B cell (primary cell): Measurements from ENCODE around the gene TTF2. TPM values are rescaled to one million over a fixed set of nuclear protein-coding genes. Genes with fewer than 3 reads are reported as not detected.

Experiments used
- ATAC-seq: fragments of 200-7000 bp; cut with Tn5 transposase; one replicate; pipeline ENCODE4 v1.10.0; 2021; ENCODE audit warnings: low read depth, mild to moderate bottlenecking, moderate number of reproducible peaks, moderate library complexity
- CTCF ChIA-PET: fragments of 350-600 bp; sonication (Branson Sonifier 250); formaldehyde crosslinking; loops from one replicate; lab custom pipeline; 2021; ENCODE audit warnings: antibody characterized with exemption, inconsistent platforms; lab: Charles Lee
- POLR2A ChIA-PET: fragments of 350-600 bp; sonication (Branson Sonifier 250); formaldehyde crosslinking; loops from one replicate; lab custom pipeline; 2021; ENCODE audit warnings: antibody characterized with exemption; lab: Charles Lee
- DNase-seq: peaks from one replicate; pipeline ENCODE4 v3.0.0; 2013
- H2AFZ ChIP-seq: 2 replicates; pipeline ENCODE4 v1.6.1; 2012; ENCODE audit warnings: mild to moderate bottlenecking, low read depth, low read length; ENCODE audit not compliant: insufficient read depth, poor library complexity, severe bottlenecking
- H3K27ac ChIP-seq, 2 donors: 1 replicate in 1 of 2; 2 replicates in 1 of 2; pipeline ENCODE4 v1.5.1; 2012 to 2013; ENCODE audit warnings: low read length in 2 of 2, mild to moderate bottlenecking in 2 of 2, moderate library complexity in 1 of 2
- H3K27me3 ChIP-seq, 4 experiments: fragments of 200-600 bp in 1 of 4; sonication (generic) in 1 of 4; replicated peaks in 1 of 4; 1 replicate in 2 of 4; 2 replicates in 2 of 4; pipeline versions ENCODE4 v1.6.1 to v1.7.0; 2013 to 2016; ENCODE audit warnings: low read length in 3 of 4, mild to moderate bottlenecking in 2 of 4, mixed read lengths in 1 of 4, moderate library complexity in 1 of 4; ENCODE audit not compliant: insufficient read depth in 4 of 4, control insufficient read depth in 3 of 4; ENCODE audit errors: control extremely low read depth in 1 of 4
- H3K36me3 ChIP-seq, 2 experiments: replicated peaks in 1 of 2; 1 replicate in 1 of 2; 2 replicates in 1 of 2; pipeline versions ENCODE4 v1.6.1 to v1.7.1; 2013; ENCODE audit warnings: low read length in 1 of 2; ENCODE audit not compliant: insufficient read depth in 2 of 2, control insufficient read depth in 1 of 2; ENCODE audit errors: control extremely low read depth in 1 of 2, extremely low read depth in 1 of 2
- H3K4me1 ChIP-seq, 2 donors: fragments of 200-600 bp in 1 of 2; sonication (generic) in 1 of 2; 1 replicate in 1 of 2; 2 replicates in 1 of 2; pipeline versions ENCODE4 v1.5.1 to v1.6.1; 2013 to 2017; ENCODE audit warnings: low read length in 2 of 2; ENCODE audit not compliant: control insufficient read depth in 2 of 2, insufficient read depth in 2 of 2
- H3K4me2 ChIP-seq: replicated peaks from 2 replicates; pipeline ENCODE3; 2012; ENCODE audit warnings: mild to moderate bottlenecking, low read depth, low read length; ENCODE audit not compliant: poor library complexity, severe bottlenecking
- H3K4me3 ChIP-seq, 5 experiments: fragments of 200-600 bp in 1 of 5; sonication (generic) in 1 of 5; 1 replicate in 3 of 5; 2 replicates in 2 of 5; pipeline versions ENCODE4 v1.5.1 to v1.7.0; 2011 to 2016; ENCODE audit warnings: low read length in 4 of 5, mild to moderate bottlenecking in 4 of 5, low read depth in 2 of 5, control low read depth in 1 of 5, moderate library complexity in 1 of 5; ENCODE audit not compliant: insufficient read depth in 1 of 5; ENCODE audit errors: control extremely low read depth in 1 of 5, extremely low read depth in 1 of 5
- H3K79me2 ChIP-seq: fragments of 200-600 bp; sonication (generic); one replicate; pipeline ENCODE4 v1.6.0; 2016; ENCODE audit warnings: low read length; ENCODE audit not compliant: control insufficient read depth, insufficient read depth
- H3K9ac ChIP-seq: fragments of 200-600 bp; sonication (generic); 2 replicates; pipeline ENCODE4 v1.6.1; 2017; ENCODE audit warnings: mild to moderate bottlenecking, low read length, moderate library complexity
- H3K9me3 ChIP-seq, 3 donors: one replicate each; pipeline versions ENCODE4 v1.6.1 to v1.7.1; 2013; ENCODE audit warnings: low read length in 2 of 3; ENCODE audit not compliant: control insufficient read depth in 2 of 3, insufficient read depth in 1 of 3; ENCODE audit errors: control extremely low read depth in 1 of 3
- H4K20me1 ChIP-seq: 2 replicates; pipeline ENCODE4 v1.6.0; 2012; ENCODE audit warnings: mild to moderate bottlenecking, low read length; ENCODE audit not compliant: insufficient read depth, control insufficient read depth, poor library complexity, severe bottlenecking
- H3K27ac Mint-ChIP-seq: one replicate; pipeline ENCODE4 v1.8.0; 2021; ENCODE audit warnings: mixed read lengths
- H3K27me3 Mint-ChIP-seq: one replicate; pipeline ENCODE4 v1.8.0; 2021; ENCODE audit warnings: mixed read lengths
- H3K4me1 Mint-ChIP-seq: one replicate; pipeline ENCODE4 v1.8.0; 2021; ENCODE audit warnings: mixed read lengths
- H3K4me3 Mint-ChIP-seq: one replicate; pipeline ENCODE4 v1.8.0; 2021; ENCODE audit warnings: mixed read lengths
- H3K9me3 Mint-ChIP-seq: one replicate; pipeline ENCODE4 v1.8.0; 2022; ENCODE audit warnings: mixed read lengths; ENCODE audit not compliant: insufficient read depth
- CTCF ChIP-seq: fragments of 200-600 bp; IDR thresholded peaks from one replicate; pipeline ENCODE4 v1.8.0; 2022; ENCODE audit warnings: antibody characterized with exemption, mild to moderate bottlenecking
- EZH2 ChIP-seq: IDR thresholded peaks from 2 replicates; pipeline ENCODE4 v1.6.1; 2012; ENCODE audit warnings: borderline replicate concordance, low read depth, mild to moderate bottlenecking, moderate library complexity, low read length; ENCODE audit not compliant: insufficient read depth, poor library complexity, severe bottlenecking
- WGBS: methylation state at CpG from one replicate; pipeline ENCODE4 v1.1.5; 2013; ENCODE audit warnings: missing lambda C conversion rate; ENCODE audit not compliant: insufficient coverage; 5-methylcytosine and 5-hydroxymethylcytosine counted together
- intact Hi-C: fragments of 100-400 bp; cut with micrococcal nuclease; formaldehyde crosslinking; loops from one replicate; pipeline ENCODE4 v1.10.0; 2022
- polyA plus RNA-seq: library from polyadenylated mRNA; depleted of rRNA; stranded (reverse); fragments of >200 nt; gene quantifications from 2 replicates; pipeline ENCODE4 v1.2.3, GENCODE V29; 2012
- total RNA-seq, 2 donors: library from RNA; stranded (reverse); fragments of 120-200 nt in 1 of 2; gene quantifications; 1 replicate in 1 of 2; 2 replicates in 1 of 2; pipeline versions ENCODE4 v1.2.3 to v1.2.4, GENCODE V29; 2013 to 2022

The TTF2 gene
- total and polyA plus RNA-seq, 2 donors (not counting 1 experiment from before 2014, with no cell fraction given) = 11.3 to 28.9 TPM

DNA sequence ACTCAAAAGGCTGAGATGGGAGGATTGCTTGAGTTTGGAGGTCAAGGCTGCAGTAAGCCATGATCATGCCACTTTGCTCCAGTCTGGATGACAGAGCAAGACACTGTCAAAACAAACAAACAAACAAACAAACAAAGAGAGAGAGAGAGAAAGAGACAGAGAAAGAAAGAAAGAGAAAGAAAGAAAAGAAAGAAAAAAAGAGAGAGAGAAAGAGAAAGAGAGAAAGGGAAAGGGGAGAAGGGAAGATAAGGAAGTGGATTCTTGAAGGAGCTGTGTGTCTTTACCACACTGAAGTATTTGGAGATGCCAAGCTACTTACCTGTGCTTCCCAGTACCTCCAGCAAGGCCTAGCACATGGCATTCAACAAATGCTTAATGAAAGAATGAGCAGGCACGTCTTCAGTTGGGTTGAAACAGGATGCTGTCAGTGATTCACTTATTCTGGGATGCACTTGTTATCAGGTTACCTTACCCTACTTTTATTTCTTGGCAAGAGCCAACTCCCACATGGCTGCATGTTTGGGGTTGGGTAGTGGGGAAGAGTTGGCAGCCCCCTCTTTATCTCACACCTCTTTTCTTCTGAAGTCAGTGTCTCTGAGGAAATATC, 29.8 kb upstream of the TTF2 start:
- DNase-seq (no peak), ATAC-seq (no peak)
- Histone ChIP-seq H3K9me3 (no peaks in the 10 kb centered on the region), H3K4me1 (no peaks in the 10 kb centered on the region), H3K9ac (no peak overlapping the region), H3K4me2 (no peak overlapping the region), H3K4me3 (no peak overlapping the region), H3K79me2 (no peaks in the 10 kb centered on the region), H2AFZ (no peak overlapping the region), H4K20me1 (no peaks in the 10 kb centered on the region), H3K27me3 (no peaks in the 10 kb centered on the region), H3K36me3 (no peaks in the 10 kb centered on the region), H3K27ac (no peak overlapping the region)
- Mint-ChIP-seq H3K4me3 (no peak overlapping the region), H3K9me3 (no peaks in the 10 kb centered on the region), H3K27ac (no peak overlapping the region), H3K27me3 (no peaks in the 10 kb centered on the region), H3K4me1 (no peaks in the 10 kb centered on the region)
- CTCF ChIA-PET = no interaction called here
- POLR2A ChIA-PET = no interaction called here
- WGBS = no CpG with 5 or more reads among the region's 1 CpG
- TF ChIP-seq EZH2 (no peak), CTCF (no peak)
- intact Hi-C loops = no loop called here

- Mint-ChIP-seq H3K9me3 (no peaks in the 10 kb centered on the region), H3K27me3 (no peaks in the 10 kb centered on the region), H3K4me3 (no peak overlapping the region), H3K27ac (no peak overlapping the region), H3K4me1 (no peaks in the 10 kb centered on the region)
- DNase-seq (no peak), ATAC-seq (no peak)
- H3K9me3 ChIP-seq = no peaks in the 10 kb centered on the region
- no peak overlapping the region for H3K4me3 ChIP-seq
- ChIA-PET POLR2A (no interaction called here), CTCF (no interaction called here)
- WGBS = 95% methylated on average over 3 of the region's 3 CpGs
- H3K9ac ChIP-seq = no peak overlapping the region
- no peak overlapping the region for H3K4me2 ChIP-seq
- H3K79me2 ChIP-seq = no peaks in the 10 kb centered on the region
- no peak overlapping the region for H3K27ac ChIP-seq
- H2AFZ ChIP-seq = no peak overlapping the region
- H3K27me3 ChIP-seq = no peaks in the 10 kb centered on the region
- intact Hi-C loops = no loop called here
- H4K20me1 ChIP-seq = no peaks in the 10 kb centered on the region
- no peaks in the 10 kb centered on the region for H3K4me1 ChIP-seq
- no peak for TF ChIP-seq EZH2
- no peak for TF ChIP-seq CTCF
- no peaks in the 10 kb centered on the region for H3K36me3 ChIP-seq
These were observed 27.9 kb upstream of the TTF2 start for GRCh38 chr1:117032266-117032665.
